Astrocyte (in vitro differentiated cells and primary cell): ENCODE data around the gene AMPH.

Source experiments
- EZH2 ChIP-seq: IDR thresholded peaks from 2 replicates; pipeline ENCODE4 v1.6.1; 2012; ENCODE audit warnings: mild to moderate bottlenecking, low read length, inconsistent platforms; ENCODE audit not compliant: insufficient read depth
- TF ChIP-seq, protein P1 (sequence below): IDR thresholded peaks from 2 replicates; pipeline ENCODE4 v1.5.1; 2011; ENCODE audit warnings: low read depth, mild to moderate bottlenecking, inconsistent platforms, low read length, moderate library complexity; ENCODE audit not compliant: insufficient read depth

DNA sequence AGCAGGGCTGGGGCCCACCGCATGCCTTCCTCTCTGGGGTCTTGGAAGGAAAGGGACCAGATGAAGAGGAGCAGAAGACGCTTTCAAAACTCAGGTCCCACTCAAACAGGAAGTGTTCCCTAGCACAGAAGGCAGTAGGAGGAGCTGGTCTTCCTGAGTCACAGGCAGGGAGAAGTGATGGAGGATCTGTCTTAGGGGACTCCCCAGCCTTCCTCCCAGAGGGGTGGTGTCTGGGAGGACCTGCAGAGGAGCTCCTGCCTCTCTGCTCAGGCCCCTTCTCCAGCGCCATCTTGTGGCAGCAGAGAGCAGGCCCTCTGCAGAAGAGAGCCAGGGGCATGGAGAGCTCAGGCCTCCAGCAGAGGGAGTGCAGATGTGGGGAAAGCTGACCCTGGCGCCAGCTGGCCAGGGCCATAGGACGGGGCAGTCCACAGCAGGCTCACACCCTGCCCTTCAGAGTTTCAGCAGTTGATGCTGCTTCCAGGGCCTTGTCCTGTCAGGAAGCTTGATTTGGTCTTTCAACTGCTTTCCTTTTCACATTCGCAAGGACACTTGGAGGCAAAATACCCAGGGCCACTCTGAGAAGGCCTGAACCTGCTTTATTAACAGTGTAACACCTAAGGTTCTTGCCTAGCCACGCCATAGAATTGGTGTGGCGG is 295.6 kb downstream of the AMPH start:
- TF ChIP-seq, protein P1, sequence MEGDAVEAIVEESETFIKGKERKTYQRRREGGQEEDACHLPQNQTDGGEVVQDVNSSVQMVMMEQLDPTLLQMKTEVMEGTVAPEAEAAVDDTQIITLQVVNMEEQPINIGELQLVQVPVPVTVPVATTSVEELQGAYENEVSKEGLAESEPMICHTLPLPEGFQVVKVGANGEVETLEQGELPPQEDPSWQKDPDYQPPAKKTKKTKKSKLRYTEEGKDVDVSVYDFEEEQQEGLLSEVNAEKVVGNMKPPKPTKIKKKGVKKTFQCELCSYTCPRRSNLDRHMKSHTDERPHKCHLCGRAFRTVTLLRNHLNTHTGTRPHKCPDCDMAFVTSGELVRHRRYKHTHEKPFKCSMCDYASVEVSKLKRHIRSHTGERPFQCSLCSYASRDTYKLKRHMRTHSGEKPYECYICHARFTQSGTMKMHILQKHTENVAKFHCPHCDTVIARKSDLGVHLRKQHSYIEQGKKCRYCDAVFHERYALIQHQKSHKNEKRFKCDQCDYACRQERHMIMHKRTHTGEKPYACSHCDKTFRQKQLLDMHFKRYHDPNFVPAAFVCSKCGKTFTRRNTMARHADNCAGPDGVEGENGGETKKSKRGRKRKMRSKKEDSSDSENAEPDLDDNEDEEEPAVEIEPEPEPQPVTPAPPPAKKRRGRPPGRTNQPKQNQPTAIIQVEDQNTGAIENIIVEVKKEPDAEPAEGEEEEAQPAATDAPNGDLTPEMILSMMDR = peak; percentile 73
- TF ChIP-seq EZH2 = no peak
